ENCODE data around the gene PLCL1. TPM values are rescaled to one million over a fixed set of nuclear protein-coding genes. Genes with fewer than 3 reads are reported as not detected.

PLCL1 gene
- total and polyA plus RNA-seq, 10 donors, result 0.54 to 6.5 (median 4.0) TPM

GRCh38 chr2:197799068-197799467, 5.3 kb upstream of the PLCL1 start:
- no peak overlapping the region for H3K27ac ChIP-seq
- H3K4me1 ChIP-seq, result peaks cover 6 to 12% (median 8%) of the 10 kb centered on the region in 6 donors
- no peak overlapping the region for H3K4me3 ChIP-seq
- 59 to 74% (median 62%) methylated on average over 3 of the region's 3 CpGs for WGBS, 5 donors
- intact Hi-C loops (cut with DNase I; ENCODE audit: low total_unique reads), result no loop called here
- no peaks in the 10 kb centered on the region for H3K9me3 ChIP-seq
- no peaks in the 10 kb centered on the region for H3K36me3 ChIP-seq
- TF ChIP-seq CTCF (IDR thresholded peaks at IDR 0.05 in 8 of 11, conservative IDR thresholded peaks at IDR 0.05 in 3 of 11), result no peak
- no peak for DNase-seq
- peaks cover 0 to 66% (median 38%) of the 10 kb centered on the region in 7 donors for H3K27me3 ChIP-seq (replicated peaks in 1 of 7)

- H3K4me1 ChIP-seq, result peaks cover 10 to 23% (median 16%) of the 10 kb centered on the region in 6 donors
- TF ChIP-seq CTCF (IDR thresholded peaks at IDR 0.05 in 8 of 11, conservative IDR thresholded peaks at IDR 0.05 in 3 of 11) (no peak), POLR2A (IDR thresholded peaks at IDR 0.05) (no peak), POLR2AphosphoS5 (IDR thresholded peaks at IDR 0.05) (no peak)
- no peak overlapping the region for H3K4me3 ChIP-seq
- no peaks in the 10 kb centered on the region for H3K36me3 ChIP-seq
- H3K27ac ChIP-seq, result no peak overlapping the region
- WGBS, 5 donors, result 78 to 94% (median 84%) methylated on average over 2 of the region's 2 CpGs
- peaks cover 0 to 77% (median 44%) of the 10 kb centered on the region in 7 donors for H3K27me3 ChIP-seq (replicated peaks in 1 of 7)
- DNase-seq, result no peak
- no peaks in the 10 kb centered on the region for H3K9me3 ChIP-seq
- intact Hi-C loops (cut with DNase I; ENCODE audit: low total_unique reads), result loop anchor here (5.0 kb wide), 2 partner anchors 327 to 497 kb away; no protein-coding TSS in a partner anchor
These were observed 4.3 kb upstream of the PLCL1 start for GRCh38 chr2:197800091-197800490.

GRCh38 chr2:197801033-197801432, 3.4 kb upstream of the PLCL1 start:
- no peak for TF ChIP-seq POLR2AphosphoS5 (IDR thresholded peaks at IDR 0.05)
- no peak for TF ChIP-seq POLR2A (IDR thresholded peaks at IDR 0.05)
- TF ChIP-seq CTCF (IDR thresholded peaks at IDR 0.05 in 8 of 11, conservative IDR thresholded peaks at IDR 0.05 in 3 of 11), result no peak
- Histone ChIP-seq H3K4me3 (no peak overlapping the region), H3K36me3 (no peaks in the 10 kb centered on the region), H3K9me3 (no peaks in the 10 kb centered on the region), H3K4me1 (peaks cover 17 to 32% (median 23%) of the 10 kb centered on the region in 6 donors), H3K27me3 (replicated peaks in 1 of 7) (peaks cover 0 to 85% (median 47%) of the 10 kb centered on the region in 7 donors), H3K27ac (no peak overlapping the region)
- no peak for DNase-seq
- intact Hi-C loops (cut with DNase I; ENCODE audit: low total_unique reads), result loop anchor here (5.0 kb wide), 2 partner anchors 326 to 496 kb away; no protein-coding TSS in a partner anchor

- no peaks in the 10 kb centered on the region for H3K9me3 ChIP-seq
- H3K27ac ChIP-seq, result no peak overlapping the region
- H3K4me1 ChIP-seq, result peaks cover 18 to 46% (median 28%) of the 10 kb centered on the region in 6 donors
- WGBS, 5 donors, result 24 to 37% (median 32%) methylated on average over 2 of the region's 2 CpGs
- H3K4me3 ChIP-seq, result no peak overlapping the region
- intact Hi-C loops (cut with DNase I; ENCODE audit: low total_unique reads), result loop anchor here (5.0 kb wide), 2 partner anchors 324 to 494 kb away; no protein-coding TSS in a partner anchor
- TF ChIP-seq CTCF (IDR thresholded peaks at IDR 0.05 in 8 of 11, conservative IDR thresholded peaks at IDR 0.05 in 3 of 11) (peak in 9 of 11 experiments; percentile 22 to 74 (median 55)), POLR2A (IDR thresholded peaks at IDR 0.05) (no peak)
- H3K36me3 ChIP-seq, result no peaks in the 10 kb centered on the region
- H3K27me3 ChIP-seq (replicated peaks in 1 of 7), result peaks cover 0 to 78% (median 47%) of the 10 kb centered on the region in 7 donors
- DNase-seq, result no peak
These were observed 1.4 kb upstream of the PLCL1 start for GRCh38 chr2:197803033-197803444.
